GM10266 (cell line): ENCODE measurements around the gene TTC38.

Experiments
- DNase-seq: peaks from one replicate; pipeline ENCODE4 v3.0.0; 2012; ENCODE audit errors: extremely low spot score
- TF ChIP-seq, protein P1 (sequence below): IDR thresholded peaks from 2 replicates; pipeline ENCODE4 v1.5.1; 2012; ENCODE audit warnings: mild to moderate bottlenecking, low read depth; ENCODE audit not compliant: control insufficient read depth, insufficient read depth; ENCODE audit errors: missing control alignments

TTC38 gene

DNA sequence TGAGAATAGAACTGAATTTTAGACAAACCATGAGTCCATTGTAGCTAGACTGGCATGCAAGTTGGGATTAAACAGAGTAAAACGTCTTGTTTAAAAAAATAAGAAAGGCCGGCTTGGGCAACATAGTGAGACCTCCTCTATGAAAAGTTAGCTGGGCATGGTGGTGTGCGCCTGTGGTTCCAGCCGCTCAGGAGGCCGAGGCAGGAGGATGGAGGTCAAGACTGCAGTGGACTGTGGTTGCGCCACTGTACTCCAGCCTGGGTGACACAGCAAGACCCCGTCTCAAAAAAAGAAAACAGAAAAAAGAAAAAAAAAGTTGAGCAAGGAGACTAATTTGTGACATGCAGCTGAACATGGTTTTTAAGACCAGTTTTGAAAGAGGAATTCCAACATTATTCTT lies 41.2 kb upstream of the TTC38 start:
- TF ChIP-seq, protein P1, sequence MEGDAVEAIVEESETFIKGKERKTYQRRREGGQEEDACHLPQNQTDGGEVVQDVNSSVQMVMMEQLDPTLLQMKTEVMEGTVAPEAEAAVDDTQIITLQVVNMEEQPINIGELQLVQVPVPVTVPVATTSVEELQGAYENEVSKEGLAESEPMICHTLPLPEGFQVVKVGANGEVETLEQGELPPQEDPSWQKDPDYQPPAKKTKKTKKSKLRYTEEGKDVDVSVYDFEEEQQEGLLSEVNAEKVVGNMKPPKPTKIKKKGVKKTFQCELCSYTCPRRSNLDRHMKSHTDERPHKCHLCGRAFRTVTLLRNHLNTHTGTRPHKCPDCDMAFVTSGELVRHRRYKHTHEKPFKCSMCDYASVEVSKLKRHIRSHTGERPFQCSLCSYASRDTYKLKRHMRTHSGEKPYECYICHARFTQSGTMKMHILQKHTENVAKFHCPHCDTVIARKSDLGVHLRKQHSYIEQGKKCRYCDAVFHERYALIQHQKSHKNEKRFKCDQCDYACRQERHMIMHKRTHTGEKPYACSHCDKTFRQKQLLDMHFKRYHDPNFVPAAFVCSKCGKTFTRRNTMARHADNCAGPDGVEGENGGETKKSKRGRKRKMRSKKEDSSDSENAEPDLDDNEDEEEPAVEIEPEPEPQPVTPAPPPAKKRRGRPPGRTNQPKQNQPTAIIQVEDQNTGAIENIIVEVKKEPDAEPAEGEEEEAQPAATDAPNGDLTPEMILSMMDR, result no peak
- no peak for DNase-seq

DNA sequence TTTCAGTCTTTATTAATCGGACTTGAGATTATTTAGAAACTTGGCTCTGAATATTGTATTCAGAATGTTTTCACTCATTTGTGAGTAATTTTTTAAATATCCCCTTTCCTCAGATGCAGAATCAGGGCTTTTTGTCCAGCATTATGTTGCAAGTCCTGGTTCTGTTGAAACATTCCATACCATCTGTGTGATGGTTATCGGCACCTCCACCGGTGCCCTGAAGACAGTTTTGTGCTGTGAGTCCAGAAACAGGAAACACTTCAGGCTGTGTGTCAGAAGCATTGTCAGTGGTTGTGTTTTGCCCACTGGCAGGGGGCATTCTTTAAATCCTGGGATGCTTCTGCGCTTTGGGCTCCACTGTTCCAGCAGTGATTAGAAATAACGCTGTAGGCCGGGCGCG lies 38.1 kb upstream of the TTC38 start:
- no peak for DNase-seq
- TF ChIP-seq, protein P1, result no peak

DNA sequence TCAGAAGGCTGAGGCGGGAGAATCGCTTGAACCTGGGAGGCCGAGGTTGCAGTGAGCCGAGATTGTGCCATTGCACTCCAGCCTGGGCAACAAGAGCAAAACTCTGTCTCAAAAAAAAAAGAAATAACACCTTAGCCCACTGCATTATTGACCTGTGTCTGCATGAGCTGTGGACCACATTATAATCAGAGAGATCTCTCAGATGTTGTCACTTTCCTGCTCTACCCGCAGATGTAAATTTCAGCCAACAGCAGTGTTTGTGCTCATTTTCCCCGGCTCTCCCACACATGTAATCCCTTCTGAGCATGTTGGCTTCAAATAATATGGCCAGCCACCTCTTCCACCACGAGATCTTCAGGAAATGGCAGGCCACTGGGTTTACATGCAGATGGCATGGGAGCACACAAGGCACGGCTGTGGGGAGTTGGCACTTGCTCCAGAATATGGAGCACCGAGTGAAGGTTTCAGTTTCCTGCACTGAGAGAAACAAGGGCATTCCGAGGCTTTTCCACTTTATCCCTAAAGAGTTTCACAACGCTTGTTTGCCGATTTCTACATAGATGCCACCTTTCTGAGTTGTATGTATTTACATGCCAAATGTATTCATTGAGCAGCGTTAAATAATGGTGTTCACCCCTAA lies 37.4 kb upstream of the TTC38 start:
- no peak for DNase-seq
- TF ChIP-seq, protein P1, result no peak

DNA sequence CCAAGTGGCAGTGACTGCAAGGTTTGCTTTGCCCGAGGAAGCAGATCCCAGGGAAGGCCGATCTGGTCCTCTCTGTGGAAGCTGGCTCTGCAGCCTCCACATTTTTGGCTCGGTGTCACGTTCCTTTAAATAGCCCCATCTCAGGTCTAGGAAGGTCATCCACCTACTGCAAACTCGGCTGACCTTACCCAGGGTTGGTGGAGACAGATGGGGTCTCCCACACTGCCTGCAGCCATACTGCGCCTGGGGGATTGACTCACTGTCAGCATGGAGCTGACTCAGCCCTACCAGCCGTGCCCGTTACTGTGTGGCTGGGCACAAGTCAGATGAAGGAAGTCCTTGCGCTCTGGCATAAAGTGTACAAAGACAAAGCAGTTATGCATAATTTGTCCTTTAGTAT lies 34.6 kb upstream of the TTC38 start:
- TF ChIP-seq, protein P1, result no peak
- DNase-seq, result no peak

DNA sequence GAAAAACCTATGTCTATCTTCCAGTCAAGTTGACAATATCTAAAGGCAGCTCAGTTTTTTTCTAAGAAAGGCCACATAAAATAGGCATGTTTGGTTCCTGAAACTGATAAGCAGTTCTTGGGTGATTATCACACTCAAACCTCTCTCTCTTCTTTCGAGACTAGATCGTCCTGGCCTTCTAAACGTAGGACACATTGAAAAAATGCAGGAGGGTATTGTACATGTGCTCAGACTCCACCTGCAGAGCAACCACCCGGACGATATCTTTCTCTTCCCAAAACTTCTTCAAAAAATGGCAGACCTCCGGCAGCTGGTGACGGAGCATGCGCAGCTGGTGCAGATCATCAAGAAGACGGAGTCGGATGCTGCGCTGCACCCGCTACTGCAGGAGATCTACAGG lies 32.8 kb upstream of the TTC38 start:
- DNase-seq, result no peak
- TF ChIP-seq, protein P1, result no peak

DNA sequence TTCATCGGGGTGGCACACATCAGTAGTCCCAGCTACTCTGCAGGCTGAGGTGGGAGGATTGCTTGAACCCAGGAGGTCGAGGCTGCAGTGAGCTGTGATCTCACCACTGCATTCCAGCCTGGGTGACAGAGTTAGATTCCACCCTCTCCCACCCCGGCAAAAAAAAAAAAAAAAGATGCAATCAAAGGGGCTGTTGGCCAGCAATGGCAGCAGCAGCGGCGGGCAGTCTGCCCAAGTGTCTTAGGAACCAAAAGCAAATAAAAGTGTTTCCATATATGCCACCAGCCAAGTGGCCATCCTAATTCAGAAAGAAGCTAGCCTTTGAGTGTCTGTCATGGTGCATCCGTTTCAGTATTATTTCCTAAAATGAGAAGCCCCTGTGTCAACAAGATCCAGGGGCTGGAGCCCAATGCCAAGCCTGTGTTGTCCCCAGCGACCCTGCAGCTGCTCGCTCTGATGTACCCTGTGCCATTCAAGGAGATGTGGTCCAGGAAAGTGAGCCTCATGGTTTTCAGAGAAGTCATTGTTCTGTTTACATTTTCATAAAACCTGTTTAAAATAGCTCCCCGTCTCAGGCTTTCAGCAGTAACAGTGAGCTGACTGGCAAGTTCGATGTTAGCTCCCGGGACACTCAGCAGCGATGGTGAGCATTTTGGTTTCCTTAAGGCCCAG lies 30.2 kb upstream of the TTC38 start:
- TF ChIP-seq, protein P1, result no peak

DNA sequence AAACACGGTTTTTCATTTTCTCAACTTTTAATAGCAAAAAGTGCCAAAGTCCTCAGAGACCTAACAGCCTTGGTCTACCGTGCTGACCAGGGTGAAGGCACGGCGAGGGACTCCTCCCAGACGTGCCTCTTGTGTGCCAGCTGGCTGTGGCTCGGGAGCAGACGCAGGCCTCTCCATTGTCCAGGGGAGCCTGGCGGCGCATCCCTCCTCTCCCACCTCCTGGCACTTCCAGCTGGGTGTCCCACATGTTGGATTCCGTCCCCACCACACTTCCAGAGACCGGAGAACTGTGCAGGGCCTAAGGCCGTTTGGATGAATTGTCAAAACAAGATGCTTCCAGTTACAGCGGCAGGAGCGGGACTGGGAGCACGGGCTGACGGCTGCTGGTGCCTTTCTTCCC lies 29.3 kb upstream of the TTC38 start:
- TF ChIP-seq, protein P1, result no peak
- no peak for DNase-seq

More for the DNA sequence above, 30.2 kb upstream of the TTC38 start:
- no peak for DNase-seq
